GM21529 (cell line): ENCODE data around the gene ADM5.
"Not testable (repeated sequence)": the region's sequence is repeated elsewhere in the genome, so short reads cannot be mapped to it uniquely, and the experiment has no call there.

ENCODE experiments used
- ATAC-seq: cut with Tn5 transposase; IDR thresholded peaks from one replicate; pipeline ENCODE4 v1.9.1; 2021; ENCODE audit not compliant: unreplicated experiment

Gene ADM5

GRCh38 chr19:49699364-49699763 is 10.0 kb downstream of the ADM5 start:
- ATAC-seq, result no peak

- no peak for ATAC-seq
Observed at GRCh38 chr19:49700563-49700962, 11.2 kb downstream of the ADM5 start.

GRCh38 chr19:49701271-49701786 is 11.9 kb downstream of the ADM5 start:
- ATAC-seq, result no peak

- no peak for ATAC-seq
Observed at GRCh38 chr19:49704888-49705642, 15.7 kb downstream of the ADM5 start.

- ATAC-seq, result no peak
Observed at GRCh38 chr19:49705919-49706318, 16.5 kb downstream of the ADM5 start.

- no peak for ATAC-seq
Observed at GRCh38 chr19:49710372-49710951, 21.1 kb downstream of the ADM5 start.

- ATAC-seq, result no peak
Observed at GRCh38 chr19:49712397-49712859, 23.0 kb downstream of the ADM5 start.

- ATAC-seq, result no peak
Observed at GRCh38 chr19:49713236-49713845, 23.9 kb downstream of the ADM5 start.

- no peak for ATAC-seq
Observed at GRCh38 chr19:49716154-49716553, 26.8 kb downstream of the ADM5 start.

- no peak for ATAC-seq
Observed at GRCh38 chr19:49718511-49718910, 29.1 kb downstream of the ADM5 start.

- ATAC-seq, result no peak
Observed at GRCh38 chr19:49718991-49719390, 29.6 kb downstream of the ADM5 start.

- not testable (repeated sequence) for ATAC-seq
Observed at GRCh38 chr19:49719420-49719819, 30.0 kb downstream of the ADM5 start.

GRCh38 chr19:49727217-49728030 is 38.0 kb downstream of the ADM5 start:
- ATAC-seq, result no peak

- no peak for ATAC-seq
Observed at GRCh38 chr19:49730166-49730565, 40.8 kb downstream of the ADM5 start.

- no peak for ATAC-seq
Observed at GRCh38 chr19:49738268-49738667, 48.9 kb downstream of the ADM5 start.

- no peak for ATAC-seq
Observed at GRCh38 chr19:49739098-49739497, 49.7 kb downstream of the ADM5 start.

- ATAC-seq, result no peak
Observed at GRCh38 chr19:49739933-49740332, 50.5 kb downstream of the ADM5 start.
